GM12872 (cell line): ENCODE measurements around the gene PCDH12.
A peak's percentile ranks its signal among the peaks of the same experiment; 100 is the strongest.

Experiments
- CTCF ChIP-seq: IDR thresholded peaks from 3 replicates; pipeline ENCODE4 v1.5.1; 2011; ENCODE audit warnings: low read depth, mild to moderate bottlenecking, low read length, moderate library complexity; ENCODE audit not compliant: insufficient read depth

Gene PCDH12

DNA sequence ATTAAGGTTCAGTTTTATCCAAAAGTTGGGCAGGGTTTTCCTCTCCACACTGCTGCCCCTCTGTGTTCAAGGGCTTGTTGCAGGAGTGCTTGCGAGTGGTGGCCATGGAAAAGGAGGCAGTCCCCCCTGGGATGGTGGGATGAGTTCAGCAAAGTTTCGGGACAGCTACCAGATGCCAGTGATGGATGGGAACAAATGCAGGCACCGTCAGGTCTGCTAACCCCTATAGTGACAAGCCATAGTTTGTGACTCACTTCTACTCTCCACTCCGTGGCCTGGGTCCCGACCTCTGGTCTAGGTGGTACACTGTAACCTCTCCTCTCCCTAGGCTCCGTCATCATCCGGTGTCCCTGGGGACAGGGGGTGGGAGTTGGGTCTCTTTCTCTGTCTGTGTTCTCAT lies 7.1 kb upstream of the PCDH12 start:
- no peak for TF ChIP-seq CTCF

- no peak for TF ChIP-seq CTCF
These were observed 5.7 kb upstream of the PCDH12 start for GRCh38 chr5:141963701-141964100.

- TF ChIP-seq CTCF: no peak
These were observed 3.5 kb upstream of the PCDH12 start for GRCh38 chr5:141961466-141961865.

GRCh38 chr5:141960449-141961323 lies 2.7 kb upstream of the PCDH12 start:
- peak; percentile 86 for TF ChIP-seq CTCF

GRCh38 chr5:141960018-141960417 lies 2.0 kb upstream of the PCDH12 start:
- peak; percentile 56 for TF ChIP-seq CTCF

GRCh38 chr5:141958546-141959172 lies 657 bp upstream of the PCDH12 start:
- TF ChIP-seq CTCF: no peak

DNA sequence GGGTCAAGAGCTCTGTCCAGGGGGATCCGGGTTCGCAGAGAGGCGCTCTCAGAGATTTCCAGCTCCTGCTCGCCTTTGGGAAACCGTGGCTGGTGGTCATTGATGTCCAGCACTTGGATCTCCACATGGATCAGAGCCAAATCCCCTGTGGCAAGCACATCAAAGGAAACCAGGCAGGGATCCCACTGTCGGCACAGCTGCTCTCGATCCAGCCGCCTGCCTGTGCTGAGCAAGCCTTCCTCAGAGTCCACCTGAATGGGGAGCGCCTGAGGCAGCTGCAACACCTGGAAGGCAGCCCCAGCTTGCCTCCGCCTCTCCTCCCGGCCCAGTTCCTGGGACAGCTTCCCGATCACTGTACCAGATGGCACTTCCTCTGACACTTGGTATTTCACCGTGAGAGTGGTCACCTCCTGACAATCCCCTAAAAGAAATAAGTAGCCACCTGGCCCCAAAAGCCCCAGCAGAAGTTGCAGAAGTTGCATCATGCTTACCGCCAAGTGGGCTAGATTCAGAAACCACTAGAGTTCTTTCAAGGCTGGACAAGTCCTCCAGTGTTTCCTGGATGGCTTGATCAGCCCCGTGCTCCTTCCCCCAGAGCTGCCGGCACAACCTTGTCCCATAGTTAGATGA lies 520 bp downstream of the PCDH12 start:
- no peak for TF ChIP-seq CTCF
